ENCODE data around the gene PLCD4. TPM values are rescaled to one million over a fixed set of nuclear protein-coding genes. Genes with fewer than 3 reads are reported as not detected.

Gene PLCD4
- total RNA-seq (2022; extraction: Qiagen RNA extraction; ENCODE audit: low read depth): 0.29 to 0.60 TPM (median 0.35 TPM) in 5 replicates

DNA sequence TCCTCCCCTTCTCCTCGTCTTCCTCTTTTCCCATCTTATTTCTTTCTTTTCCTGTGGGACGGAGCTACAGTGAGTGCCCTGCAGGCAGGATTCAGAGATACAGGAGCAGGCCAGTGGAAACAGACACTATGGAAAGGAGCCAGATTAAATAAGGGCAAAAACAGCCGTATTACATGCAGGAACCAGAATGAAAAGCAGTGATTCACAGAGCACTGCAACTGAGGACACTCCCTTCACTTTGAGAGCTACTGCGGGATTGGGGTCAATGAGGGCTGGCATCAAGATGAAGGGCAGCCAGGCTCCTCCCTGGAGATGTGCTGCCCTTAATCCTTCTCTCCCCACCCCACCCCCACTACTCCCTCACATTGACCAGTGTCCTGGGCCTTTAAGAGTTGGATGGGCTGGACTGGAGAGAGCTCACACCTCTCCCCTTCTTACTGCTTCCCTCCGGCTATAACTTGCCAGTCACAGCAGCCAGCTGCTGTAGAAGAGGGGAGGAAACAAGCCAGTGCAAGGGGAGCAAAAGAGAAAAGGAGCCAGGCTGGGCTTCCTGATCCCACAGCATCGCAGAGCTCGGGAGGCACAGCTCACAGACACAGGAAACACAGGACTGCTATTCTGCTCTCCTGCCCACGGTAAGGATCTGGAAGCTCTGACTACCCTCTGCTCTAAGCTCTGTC, at the start of gene PLCD4:
PLCD4 (plus strand) TSS at position 464 of the 680 bp plus-strand sequence. CDS start 7,841 bp downstream, outside the sequence.

DNA sequence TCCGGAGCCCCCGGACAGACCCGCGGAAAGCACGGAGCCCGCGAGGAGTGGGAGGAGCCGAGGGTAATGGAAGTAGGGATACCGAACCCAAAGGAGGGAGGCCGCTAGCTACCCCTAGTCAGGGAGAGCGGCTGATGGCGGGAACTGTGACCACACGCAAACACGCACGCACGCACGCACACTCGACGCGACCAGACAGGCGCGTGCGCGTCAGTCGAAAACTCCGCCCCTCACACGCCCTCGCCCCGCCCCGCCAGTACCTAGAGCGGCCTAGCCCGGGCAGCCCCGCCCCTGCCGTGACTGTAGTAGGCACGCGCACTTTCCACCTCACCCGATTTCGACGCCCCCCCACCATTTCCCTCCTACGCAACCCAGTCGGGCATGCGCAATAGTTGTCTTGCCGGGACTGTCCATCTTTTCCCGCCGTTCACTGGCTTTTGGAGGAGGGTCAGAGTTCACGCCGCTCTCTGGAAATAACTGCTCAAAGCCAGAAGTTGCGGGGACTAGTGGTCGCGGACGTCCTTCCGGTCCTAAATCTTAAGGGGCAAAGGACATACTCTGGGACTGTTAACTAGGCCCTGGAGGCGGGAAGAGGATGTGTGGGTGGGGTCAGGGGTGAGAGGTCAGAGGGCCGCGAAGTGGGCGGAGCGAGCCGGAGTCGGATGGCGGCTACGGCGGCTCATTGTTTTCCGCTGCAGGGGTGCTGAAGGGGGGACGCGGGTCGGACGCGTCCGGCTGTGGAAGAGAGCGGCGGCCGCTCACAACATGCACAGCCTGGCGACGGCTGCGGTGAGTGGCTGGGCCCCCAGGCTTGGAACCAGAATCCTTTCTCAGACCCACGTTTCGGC, 39.3 kb upstream of the PLCD4 start, which contains the start of the genes CNOT9 and USP37:
CNOT9 (plus strand) TSS at position 650 of the 848 bp plus-strand sequence; CDS start at position 766, 116 bp downstream.
USP37 (minus strand) TSS at position 162 of the 848 bp plus-strand sequence. CDS start 9,698 bp downstream, outside the sequence.

DNA sequence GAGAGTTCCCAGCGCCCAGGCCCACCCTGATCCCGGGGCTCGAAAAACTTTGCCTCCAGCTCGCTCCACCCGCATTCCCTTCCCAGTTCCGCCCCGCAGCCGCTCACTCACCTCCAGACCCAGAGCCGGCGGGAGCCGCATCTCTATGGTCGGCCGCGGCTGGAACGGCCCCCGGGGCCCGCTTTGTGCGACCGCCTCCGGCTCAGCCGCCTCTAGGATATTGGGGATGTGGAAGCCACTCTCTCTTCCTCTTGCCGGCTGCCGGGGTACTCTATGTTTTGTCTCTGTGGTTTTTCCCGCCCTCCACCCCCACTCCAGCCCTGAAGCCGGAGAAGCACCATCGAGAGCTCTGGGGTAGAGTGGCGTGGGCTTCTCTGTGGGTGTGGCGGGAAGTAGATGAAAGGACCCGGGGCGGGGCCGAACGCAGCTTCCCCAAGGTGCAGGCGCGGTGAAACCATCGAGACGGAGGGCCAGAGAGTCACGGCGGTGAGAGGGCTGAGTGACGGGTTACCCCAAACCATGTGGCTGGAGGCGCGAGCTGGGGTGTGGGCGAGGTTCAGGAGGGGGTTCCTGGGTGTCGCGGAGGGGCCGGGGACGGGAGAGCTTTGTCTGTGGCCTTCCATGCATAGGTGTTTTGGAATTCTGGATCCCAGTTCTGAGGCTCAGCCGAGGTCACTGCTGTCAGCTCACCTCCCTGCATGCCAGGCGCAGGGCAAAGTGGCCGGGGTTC, 51.7 kb downstream of the PLCD4 start, which contains the start of the genes BCS1L and ZNF142:
BCS1L (plus strand) TSS at position 426 of the 730 bp plus-strand sequence. CDS start 1,305 bp downstream, outside the sequence.
ZNF142 (minus strand) TSS at position 366 of the 730 bp plus-strand sequence. CDS start 3,194 bp downstream, outside the sequence.

DNA sequence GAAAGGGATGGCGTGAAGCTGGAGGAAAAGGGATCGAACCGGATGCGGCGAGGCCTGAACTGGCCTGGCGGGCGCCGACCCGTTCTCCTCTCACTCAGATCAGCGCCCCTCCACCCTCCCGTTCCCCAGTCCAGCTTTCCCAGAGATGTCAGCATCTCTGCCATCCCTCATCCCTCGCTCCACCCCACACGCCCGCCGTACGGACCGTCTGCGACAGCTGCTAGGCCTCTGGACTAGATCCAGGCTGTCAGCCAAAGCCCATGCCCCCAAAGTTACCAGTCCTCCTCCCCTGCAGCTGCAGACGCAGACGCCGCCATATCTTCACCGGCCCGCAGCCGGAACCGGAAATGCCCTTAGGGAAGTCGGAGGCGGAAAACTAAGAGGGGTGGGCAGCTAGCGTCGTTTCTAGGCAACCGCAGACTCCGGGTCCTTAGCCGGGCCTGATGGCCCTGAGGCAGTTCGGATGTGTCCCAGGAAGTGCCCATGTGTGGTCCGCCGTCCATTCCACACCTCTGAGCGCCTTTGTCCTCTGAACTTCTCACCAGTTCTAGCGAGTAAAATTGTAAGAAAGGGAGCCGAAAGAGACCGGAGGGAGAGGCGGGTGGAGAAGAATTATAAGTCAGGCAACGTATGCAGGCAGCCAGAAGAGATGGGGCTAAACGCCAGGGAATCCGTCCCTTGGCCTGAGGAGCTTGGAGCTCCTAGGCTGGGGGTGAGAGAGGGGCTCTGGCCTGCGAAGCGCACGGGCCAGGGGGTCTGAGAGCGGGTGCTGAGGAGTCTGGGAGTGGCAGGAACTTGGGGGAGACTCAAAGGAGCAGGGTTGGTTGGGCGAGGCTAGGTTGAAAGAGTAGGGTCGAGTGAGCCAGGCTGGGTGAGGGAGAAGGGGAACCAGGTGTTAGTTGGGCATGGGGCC, 64.2 kb downstream of the PLCD4 start, which contains the start of the genes RNF25 and STK36:
RNF25 (minus strand) TSS at position 349 of the 913 bp plus-strand sequence; CDS start at position 317, 32 bp downstream.
STK36 (plus strand) TSS at position 433 of the 913 bp plus-strand sequence. CDS start 744 bp downstream, outside the sequence.

Other genes with a start within 250 kb of the PLCD4 start
- gene SLC11A1, start 225.6 kb upstream of the PLCD4 start, total RNA-seq (2022; extraction: Qiagen RNA extraction; ENCODE audit: low read depth): 0.24 to 0.63 TPM (median 0.35 TPM) in 5 replicates
- 58.9 to 77.3 TPM (median 73.4 TPM) in 5 replicates for gene CTDSP1, start 208.0 kb upstream of the PLCD4 start, total RNA-seq (2022; extraction: Qiagen RNA extraction; ENCODE audit: low read depth)
- gene VIL1, start 188.8 kb upstream of the PLCD4 start, total RNA-seq (2022; extraction: Qiagen RNA extraction; ENCODE audit: low read depth): 0.10 to 0.95 TPM (median 0.36 TPM) in 5 replicates
- 4.3 to 6.3 TPM (median 5.0 TPM) in 5 replicates for gene USP37, start 39.5 kb upstream of the PLCD4 start, total RNA-seq (2022; extraction: Qiagen RNA extraction; ENCODE audit: low read depth)
- gene CNOT9, start 39.1 kb upstream of the PLCD4 start, total RNA-seq (2022; extraction: Qiagen RNA extraction; ENCODE audit: low read depth): 44.7 to 49.4 TPM (median 45.1 TPM) in 5 replicates
- 13.9 to 18.9 TPM (median 15.4 TPM) in 5 replicates for gene ZNF142, start 51.7 kb downstream of the PLCD4 start, total RNA-seq (2022; extraction: Qiagen RNA extraction; ENCODE audit: low read depth)
- 39.2 to 51.4 TPM (median 48.7 TPM) in 5 replicates for gene BCS1L, start 51.8 kb downstream of the PLCD4 start, total RNA-seq (2022; extraction: Qiagen RNA extraction; ENCODE audit: low read depth)
- 43.3 to 48.2 TPM (median 44.4 TPM) in 5 replicates for gene RNF25, start 64.1 kb downstream of the PLCD4 start, total RNA-seq (2022; extraction: Qiagen RNA extraction; ENCODE audit: low read depth)
- gene STK36, start 64.2 kb downstream of the PLCD4 start, total RNA-seq (2022; extraction: Qiagen RNA extraction; ENCODE audit: low read depth): 13.5 to 17.3 TPM (median 13.7 TPM) in 5 replicates
- gene TTLL4, start 102.9 kb downstream of the PLCD4 start, total RNA-seq (2022; extraction: Qiagen RNA extraction; ENCODE audit: low read depth): 27.1 to 34.0 TPM (median 27.5 TPM) in 5 replicates
- gene CYP27A1, start 174.2 kb downstream of the PLCD4 start, total RNA-seq (2022; extraction: Qiagen RNA extraction; ENCODE audit: low read depth): 0.13 to 0.18 TPM (median 0.14 TPM) in 4 of 5 replicates, not detected in the other
- not detected in 5 replicates for gene PRKAG3, start 223.9 kb downstream of the PLCD4 start, total RNA-seq (2022; extraction: Qiagen RNA extraction; ENCODE audit: low read depth)

All from A549 treated with CpdA at 1 μM for 4 hours (cell line).